GM21515 (cell line): ENCODE results near the gene RPS14.
"Not testable (repeated sequence)": the region's sequence is repeated elsewhere in the genome, so short reads cannot be mapped to it uniquely, and the experiment has no call there.

ENCODE experiments used
- ATAC-seq: cut with Tn5 transposase; IDR thresholded peaks from one replicate; pipeline ENCODE4 v1.9.1; 2021; ENCODE audit not compliant: unreplicated experiment

RPS14 gene

GRCh38 chr5:150481708-150481965, 32.1 kb upstream of the RPS14 start:
- ATAC-seq = no peak

GRCh38 chr5:150479416-150479815, 29.9 kb upstream of the RPS14 start:
- no peak for ATAC-seq

GRCh38 chr5:150476568-150476967, 27.0 kb upstream of the RPS14 start:
- not testable (repeated sequence) for ATAC-seq

GRCh38 chr5:150473673-150474358, 24.3 kb upstream of the RPS14 start:
- ATAC-seq = no peak

GRCh38 chr5:150469718-150470469, 20.4 kb upstream of the RPS14 start:
- ATAC-seq = no peak

GRCh38 chr5:150468206-150468605, 18.7 kb upstream of the RPS14 start:
- no peak for ATAC-seq

- no peak for ATAC-seq
Observed at GRCh38 chr5:150465927-150466326, 16.4 kb upstream of the RPS14 start.

- no peak for ATAC-seq
Observed at GRCh38 chr5:150464554-150465012, 15.0 kb upstream of the RPS14 start.

GRCh38 chr5:150461231-150461630, 11.7 kb upstream of the RPS14 start:
- ATAC-seq = no peak

- no peak for ATAC-seq
Observed at GRCh38 chr5:150460781-150461180, 11.2 kb upstream of the RPS14 start.

GRCh38 chr5:150458802-150459557, 9.4 kb upstream of the RPS14 start:
- peak; percentile 70 for ATAC-seq

GRCh38 chr5:150457562-150458240, 8.2 kb upstream of the RPS14 start:
- no peak for ATAC-seq

- no peak for ATAC-seq
Observed at GRCh38 chr5:150457121-150457520, 7.6 kb upstream of the RPS14 start.

GRCh38 chr5:150454492-150455229, 5.1 kb upstream of the RPS14 start:
- ATAC-seq = no peak

- ATAC-seq = not testable (repeated sequence)
Observed at GRCh38 chr5:150454027-150454426, 4.5 kb upstream of the RPS14 start.

- no peak for ATAC-seq
Observed at GRCh38 chr5:150452914-150453313, 3.4 kb upstream of the RPS14 start.

GRCh38 chr5:150451594-150451993, 2.1 kb upstream of the RPS14 start:
- no peak for ATAC-seq

- peak; percentile 32 for ATAC-seq
Observed at GRCh38 chr5:150448952-150449516, 505 bp downstream of the RPS14 start.

- ATAC-seq = no peak
Observed at GRCh38 chr5:150448334-150448733, 1.2 kb downstream of the RPS14 start.

- ATAC-seq = no peak
Observed at GRCh38 chr5:150447188-150447587, 2.4 kb downstream of the RPS14 start.
